H1 (cell line): Measurements from ENCODE around the gene PTPN13. TPM values are rescaled to one million over a fixed set of nuclear protein-coding genes. Genes with fewer than 3 reads are reported as not detected.

Source experiments
- CTCF ChIA-PET: fragments of 300-600 bp; sonication (Branson Sonifier 250); formaldehyde crosslinking; loops from one replicate; lab custom pipeline; 2021; ENCODE audit not compliant: partially characterized antibody; lab: Charles Lee
- POLR2A ChIA-PET: fragments of 300-600 bp; sonication (Branson Sonifier 250); formaldehyde crosslinking; loops from one replicate; lab custom pipeline; 2021; ENCODE audit warnings: inconsistent platforms; ENCODE audit not compliant: partially characterized antibody; lab: Charles Lee
- DNase-seq, 2 experiments: peaks; one replicate each; pipeline versions ENCODE4 v3.0.0 to v3.0.0-alpha.2; 2010 to 2022; ENCODE audit warnings: low spot score in 2 of 2, low read depth in 1 of 2, mixed read lengths in 1 of 2
- FAIRE-seq: peaks from 2 replicates; lab custom pipeline; 2011; peaks lifted over from hg19 to GRCh38; lab: Jason Lieb, UNC
- H2AFZ ChIP-seq: 2 replicates; pipeline ENCODE4 v1.8.1; 2012; ENCODE audit warnings: low read length, inconsistent platforms
- H2AK5ac ChIP-seq: 2 replicates; pipeline ENCODE4 v1.6.1; 2013; ENCODE audit warnings: low read depth, low read length
- H2BK120ac ChIP-seq: replicated peaks from 2 replicates; pipeline ENCODE3; 2013; ENCODE audit warnings: low read depth, low read length, inconsistent platforms
- H2BK12ac ChIP-seq: 2 replicates; pipeline ENCODE4 v1.6.1; 2013; ENCODE audit warnings: low read depth, low read length
- H2BK15ac ChIP-seq: 2 replicates; pipeline ENCODE4 v1.6.1; 2013; ENCODE audit warnings: low read length
- H2BK20ac ChIP-seq: 2 replicates; pipeline ENCODE4 v1.6.1; 2013; ENCODE audit warnings: low read length
- H2BK5ac ChIP-seq: 2 replicates; pipeline ENCODE4 v1.6.1; 2013; ENCODE audit warnings: low read depth, low read length
- H3K14ac ChIP-seq: 2 replicates; pipeline ENCODE4 v1.6.1; 2013; ENCODE audit warnings: inconsistent platforms; ENCODE audit not compliant: insufficient read length
- H3K18ac ChIP-seq: 2 replicates; pipeline ENCODE4 v1.6.1; 2013; ENCODE audit warnings: low read length; ENCODE audit errors: extremely low read depth
- H3K23ac ChIP-seq: 2 replicates; pipeline ENCODE4 v1.6.1; 2013; ENCODE audit warnings: inconsistent platforms; ENCODE audit not compliant: insufficient read length
- H3K23me2 ChIP-seq: 2 replicates; pipeline ENCODE4 v1.6.1; 2013; ENCODE audit warnings: low read depth, low read length
- H3K27ac ChIP-seq: 2 replicates; pipeline ENCODE4 v1.6.1; 2011; ENCODE audit warnings: low read depth, low read length, inconsistent platforms
- H3K27me3 ChIP-seq, 4 experiments: replicated peaks in 1 of 4; 1 replicate in 1 of 4; 2 replicates in 3 of 4; pipeline versions ENCODE4 v1.6.1 to v1.8.1; 2011 to 2013; ENCODE audit warnings: low read length in 3 of 4, mild to moderate bottlenecking in 3 of 4, inconsistent platforms in 2 of 4, mixed read lengths in 2 of 4, moderate library complexity in 1 of 4; ENCODE audit not compliant: control insufficient read depth in 3 of 4, insufficient read depth in 3 of 4; ENCODE audit errors: extremely low read depth in 1 of 4
- H3K36me3 ChIP-seq, 4 experiments: 2 replicates each; pipeline versions ENCODE4 v1.6.1 to v1.8.1; 2011 to 2013; ENCODE audit warnings: mild to moderate bottlenecking in 4 of 4, low read length in 3 of 4, moderate library complexity in 2 of 4, control low read depth in 1 of 4, inconsistent platforms in 1 of 4; ENCODE audit not compliant: insufficient read depth in 4 of 4, control insufficient read depth in 2 of 4
- H3K4ac ChIP-seq: replicated peaks from 2 replicates; pipeline ENCODE3; 2013; ENCODE audit warnings: low read length, low read depth, mixed read lengths, inconsistent platforms; ENCODE audit not compliant: insufficient read length
- H3K4me1 ChIP-seq, 4 experiments: replicated peaks in 1 of 4; 1 replicate in 1 of 4; 2 replicates in 3 of 4; pipeline versions ENCODE4 v1.6.1 to v1.8.1; 2011 to 2013; ENCODE audit warnings: low read length in 3 of 4, inconsistent platforms in 2 of 4, mixed read lengths in 1 of 4; ENCODE audit not compliant: insufficient read depth in 4 of 4, control insufficient read depth in 3 of 4
- H3K4me2 ChIP-seq, 2 experiments: 2 replicates each; pipeline versions ENCODE4 v1.6.1 to v1.8.1; 2011 to 2013; ENCODE audit warnings: low read depth in 2 of 2, low read length in 2 of 2, control low read depth in 1 of 2, inconsistent platforms in 1 of 2, mild to moderate bottlenecking in 1 of 2; ENCODE audit not compliant: insufficient read depth in 1 of 2
- H3K4me3 ChIP-seq, 4 experiments: fragments of 200-600, 300-600 bp in 1 of 4; sonication (generic), shearing (Covaris generic), sonication (Bioruptor Twin) in 1 of 4; 2 replicates each; pipeline versions ENCODE4 v1.5.1 to v1.8.1; 2011 to 2016; ENCODE audit warnings: low read length in 4 of 4, low read depth in 3 of 4, control low read depth in 2 of 4, inconsistent platforms in 2 of 4, mild to moderate bottlenecking in 2 of 4, mixed read lengths in 1 of 4, moderate library complexity in 1 of 4; ENCODE audit not compliant: insufficient read depth in 2 of 4; ENCODE audit errors: extremely low read depth in 1 of 4
- H3K56ac ChIP-seq: replicated peaks from 2 replicates; pipeline ENCODE3; 2013; ENCODE audit warnings: low read depth, mild to moderate bottlenecking, mixed read lengths, low read length, inconsistent platforms; ENCODE audit not compliant: insufficient read length
- H3K79me1 ChIP-seq: 2 replicates; pipeline ENCODE4 v1.6.1; 2013; ENCODE audit warnings: low read depth, low read length, control low read depth
- H3K79me2 ChIP-seq, 2 experiments: 2 replicates each; pipeline versions ENCODE4 v1.6.1 to v1.8.1; 2012 to 2013; ENCODE audit warnings: low read length in 2 of 2, mild to moderate bottlenecking in 2 of 2, inconsistent platforms in 1 of 2; ENCODE audit not compliant: insufficient read depth in 2 of 2, control insufficient read depth in 1 of 2
- H3K9ac ChIP-seq, 4 experiments: replicated peaks in 1 of 4; 1 replicate in 1 of 4; 2 replicates in 3 of 4; pipeline versions ENCODE4 v1.6.1 to v1.8.1; 2011 to 2013; ENCODE audit warnings: low read depth in 3 of 4, low read length in 3 of 4, control low read depth in 2 of 4, mild to moderate bottlenecking in 2 of 4, moderate library complexity in 2 of 4, inconsistent platforms in 1 of 4; ENCODE audit errors: extremely low read depth in 1 of 4
- H3K9me3 ChIP-seq, 2 experiments: 2 replicates each; pipeline versions ENCODE4 v1.6.1 to v1.8.1; 2012 to 2013; ENCODE audit warnings: mild to moderate bottlenecking in 2 of 2, moderate library complexity in 2 of 2, control low read depth in 1 of 2, inconsistent platforms in 1 of 2, low read depth in 1 of 2, low read length in 1 of 2, mixed read lengths in 1 of 2; ENCODE audit not compliant: insufficient read depth in 2 of 2
- H4K20me1 ChIP-seq, 2 experiments: replicated peaks in 1 of 2; 2 replicates each; pipeline versions ENCODE3 to v1.8.1; 2011 to 2013; ENCODE audit warnings: inconsistent platforms in 2 of 2, low read length in 2 of 2, mild to moderate bottlenecking in 1 of 2; ENCODE audit not compliant: insufficient read depth in 2 of 2, control insufficient read depth in 1 of 2
- H4K5ac ChIP-seq: 2 replicates; pipeline ENCODE4 v1.6.1; 2013; ENCODE audit warnings: low read length, low read depth, mixed read lengths, inconsistent platforms; ENCODE audit not compliant: insufficient read length
- H4K8ac ChIP-seq: 2 replicates; pipeline ENCODE4 v1.8.0; 2013; ENCODE audit warnings: mild to moderate bottlenecking, moderate library complexity, low read length, inconsistent platforms; ENCODE audit not compliant: insufficient read depth; ENCODE audit errors: extremely low read depth
- H4K91ac ChIP-seq: replicated peaks from 2 replicates; pipeline ENCODE3; 2013; ENCODE audit warnings: low read length, mixed read lengths, inconsistent platforms; ENCODE audit not compliant: insufficient read length
- CHD1 ChIP-seq: IDR thresholded peaks from 2 replicates; pipeline ENCODE4 v1.6.1; 2012; ENCODE audit warnings: low read depth, low read length, improper control_type of control experiment
- RXRA ChIP-seq: IDR thresholded peaks from 2 replicates; pipeline ENCODE4 v1.6.1; 2011; ENCODE audit warnings: low read depth, mild to moderate bottlenecking, low read length, moderate library complexity; ENCODE audit not compliant: insufficient read depth
- SIRT6 ChIP-seq: IDR thresholded peaks from one replicate; pipeline ENCODE4 v1.7.1; 2012; ENCODE audit warnings: low read length, inconsistent platforms
- TBP ChIP-seq: IDR thresholded peaks from 2 replicates; pipeline ENCODE4 v1.6.1; 2011; ENCODE audit warnings: low read depth, low read length, improper control_type of control experiment
- ZNF274 ChIP-seq: IDR thresholded peaks from 2 replicates; pipeline ENCODE4 v1.7.0; 2012; ENCODE audit warnings: low read length, borderline replicate concordance; ENCODE audit errors: extremely low read depth
- WGBS, 2 experiments: shearing (Covaris generic) in 1 of 2; methylation state at CpG; one replicate each; pipeline versions ENCODE4 v1.1.6 to v1.1.7; 2013 to 2015; ENCODE audit warnings: low lambda C conversion rate in 2 of 2, mixed read lengths in 2 of 2, inconsistent platforms in 1 of 2, low coverage in 1 of 2, missing lambda C conversion rate in 1 of 2; ENCODE audit not compliant: insufficient replicate concordance in 2 of 2, insufficient coverage in 1 of 2, insufficient read length in 1 of 2; ENCODE audit errors: extremely low coverage in 1 of 2, missing lambda C conversion rate in 1 of 2; 5-methylcytosine and 5-hydroxymethylcytosine counted together
- polyA plus RNA-seq, 7 experiments: library from polyadenylated mRNA; depleted of rRNA in 3 of 7; stranded (reverse) in 5 of 7; unstranded in 2 of 7; fragments of >200 nt in 5 of 7; fragments of 200-250 nt in 2 of 7; gene quantifications; 1 replicate in 5 of 7; 2 replicates in 1 of 7; 4 replicates in 1 of 7; pipeline versions ENCODE4 v1.2.1 to v1.2.3, GENCODE V29; 2011 to 2013; ENCODE audit warnings: missing spikeins in 2 of 7, mixed read lengths in 2 of 7
- total RNA-seq: library from RNA; stranded (reverse); fragmentation: NEBNext Ultra II Directional; extraction: Animal tissue kit (Norgen Biotek cat#: 25700); gene quantifications from 2 replicates; pipeline ENCODE4 v1.2.1, GENCODE V29; 2021
- TF ChIP-seq, protein P1 (sequence below), 3 experiments: IDR thresholded peaks; 1 replicate in 2 of 3; 2 replicates in 1 of 3; pipeline versions ENCODE4 v1.5.1 to v1.6.1; 2011; ENCODE audit warnings: low read length in 3 of 3, mild to moderate bottlenecking in 3 of 3, inconsistent platforms in 2 of 3, low read depth in 1 of 3, moderate library complexity in 1 of 3; ENCODE audit not compliant: insufficient read depth in 1 of 3; ENCODE audit errors: control extremely low read depth in 1 of 3
- TF ChIP-seq, protein P2 (sequence below): IDR thresholded peaks from 2 replicates; pipeline ENCODE4 v1.6.1; 2012; ENCODE audit warnings: inconsistent platforms

Gene PTPN13
- total and polyA plus RNA-seq, 2 of the 8 experiments (the other 6 are each of a cell fraction or from before 2014, with no cell fraction given), result 12.7 to 57.9 TPM

GRCh38 chr4:86855572-86855971 lies 261.5 kb downstream of the PTPN13 start:
- Histone ChIP-seq H3K79me1 (no peaks in the 10 kb centered on the region), H3K4ac (no peak overlapping the region), H3K9ac (no peak overlapping the region), H3K79me2 (no peaks in the 10 kb centered on the region), H4K91ac (no peak overlapping the region), H2BK12ac (no peak overlapping the region), H4K20me1 (no peaks in the 10 kb centered on the region), H2BK20ac (no peak overlapping the region), H3K23me2 (no peaks in the 10 kb centered on the region), H4K8ac (no peak overlapping the region), H2BK5ac (no peak overlapping the region), H3K4me1 (peaks cover 0 to 3% (median under 1%) of the 10 kb centered on the region in 4 experiments; a peak in 2 of 7 replicates), H2BK120ac (no peak overlapping the region), H3K9me3 (no peaks in the 10 kb centered on the region), H3K4me3 (no peak overlapping the region), H3K18ac (no peak overlapping the region), H3K36me3 (no peaks in the 10 kb centered on the region), H2BK15ac (no peak overlapping the region), H3K27ac (no peak overlapping the region), H3K56ac (no peak overlapping the region), H3K27me3 (peaks cover 0 to 16% (median 12%) of the 10 kb centered on the region in 4 experiments; a peak in 5 of 7 replicates), H3K23ac (no peak overlapping the region), H3K14ac (no peak overlapping the region), H4K5ac (no peak overlapping the region), H2AK5ac (no peak overlapping the region), H3K4me2 (no peak overlapping the region), H2AFZ (no peak overlapping the region)
- DNase-seq (no peak), FAIRE-seq (no peak)
- 86% methylated on average over 2 of the region's 2 CpGs; no CpG with 5 or more reads in 1 of the 2 experiments for WGBS, 2 experiments
- TF ChIP-seq ZNF274 (no peak), CHD1 (no peak), SIRT6 (no peak), RXRA (no peak), TBP (no peak)
- TF ChIP-seq, protein P1, sequence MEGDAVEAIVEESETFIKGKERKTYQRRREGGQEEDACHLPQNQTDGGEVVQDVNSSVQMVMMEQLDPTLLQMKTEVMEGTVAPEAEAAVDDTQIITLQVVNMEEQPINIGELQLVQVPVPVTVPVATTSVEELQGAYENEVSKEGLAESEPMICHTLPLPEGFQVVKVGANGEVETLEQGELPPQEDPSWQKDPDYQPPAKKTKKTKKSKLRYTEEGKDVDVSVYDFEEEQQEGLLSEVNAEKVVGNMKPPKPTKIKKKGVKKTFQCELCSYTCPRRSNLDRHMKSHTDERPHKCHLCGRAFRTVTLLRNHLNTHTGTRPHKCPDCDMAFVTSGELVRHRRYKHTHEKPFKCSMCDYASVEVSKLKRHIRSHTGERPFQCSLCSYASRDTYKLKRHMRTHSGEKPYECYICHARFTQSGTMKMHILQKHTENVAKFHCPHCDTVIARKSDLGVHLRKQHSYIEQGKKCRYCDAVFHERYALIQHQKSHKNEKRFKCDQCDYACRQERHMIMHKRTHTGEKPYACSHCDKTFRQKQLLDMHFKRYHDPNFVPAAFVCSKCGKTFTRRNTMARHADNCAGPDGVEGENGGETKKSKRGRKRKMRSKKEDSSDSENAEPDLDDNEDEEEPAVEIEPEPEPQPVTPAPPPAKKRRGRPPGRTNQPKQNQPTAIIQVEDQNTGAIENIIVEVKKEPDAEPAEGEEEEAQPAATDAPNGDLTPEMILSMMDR (IDR thresholded peaks at IDR 0.05; ENCODE audit: control extremely low read depth in 1 of 3, insufficient read depth in 1 of 3, low read depth in 1 of 3, low read length in 3 of 3), result no peak
- TF ChIP-seq, protein P2, sequence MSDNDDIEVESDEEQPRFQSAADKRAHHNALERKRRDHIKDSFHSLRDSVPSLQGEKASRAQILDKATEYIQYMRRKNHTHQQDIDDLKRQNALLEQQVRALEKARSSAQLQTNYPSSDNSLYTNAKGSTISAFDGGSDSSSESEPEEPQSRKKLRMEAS, result no peak
- POLR2A ChIA-PET, result interaction anchor here (0.6 kb wide), 1 partner anchor 458 kb away, joined by 3 read pairs; no protein-coding TSS in a partner anchor
- CTCF ChIA-PET, result no interaction called here
